HL-60 (cell line): ENCODE data around the gene DCTN1.

Source experiments
- DNase-seq, 2 experiments: peaks; one replicate each; pipeline ENCODE4 v3.0.0-alpha.2; 2010 to 2020; ENCODE audit warnings: low read depth in 1 of 2, low spot score in 1 of 2
- H3K27ac ChIP-seq: fragments of 250-450 bp; sonication (Bioruptor Pico); replicated peaks from 2 replicates; pipeline ENCODE4 v1.5.1; 2020; ENCODE audit warnings: mild to moderate bottlenecking, moderate library complexity
- H3K27me3 ChIP-seq: fragments of 250-450 bp; sonication (Bioruptor Pico); 2 replicates; pipeline ENCODE4 v1.5.1; 2021; ENCODE audit warnings: mild to moderate bottlenecking, moderate library complexity; ENCODE audit not compliant: insufficient read depth, poor library complexity, severe bottlenecking
- H3K4me3 ChIP-seq: replicated peaks from 2 replicates; pipeline ENCODE4 v1.5.1; 2011; ENCODE audit warnings: mild to moderate bottlenecking, control low read depth, low read length; ENCODE audit not compliant: insufficient read depth
- CTCF ChIP-seq: IDR thresholded peaks from one replicate; pipeline ENCODE4 v1.5.1; 2011; ENCODE audit warnings: low read length, control low read depth, inconsistent platforms; ENCODE audit not compliant: insufficient read depth
- GABPA ChIP-seq: IDR thresholded peaks from 2 replicates; pipeline ENCODE4 v1.6.1; 2012; ENCODE audit warnings: low read depth
- POLR2AphosphoS5 ChIP-seq: IDR thresholded peaks from 2 replicates; pipeline ENCODE4 v1.6.1; 2012; ENCODE audit warnings: low read depth
- REST ChIP-seq: IDR thresholded peaks from 2 replicates; pipeline ENCODE4 v1.6.1; 2012; ENCODE audit warnings: low read depth; ENCODE audit not compliant: insufficient replicate concordance
- SPI1 ChIP-seq: IDR thresholded peaks from 2 replicates; pipeline ENCODE4 v1.6.1; 2012; ENCODE audit warnings: low read depth, mild to moderate bottlenecking, borderline replicate concordance

Gene DCTN1

GRCh38 chr2:74369976-74370375 lies 10.1 kb downstream of the DCTN1 start:
- no peak overlapping the region for H3K4me3 ChIP-seq
- DNase-seq = no peak
- no peak overlapping the region for H3K27ac ChIP-seq
- TF ChIP-seq REST (no peak), POLR2AphosphoS5 (no peak), CTCF (no peak), GABPA (no peak), SPI1 (no peak)
- no peaks in the 10 kb centered on the region for H3K27me3 ChIP-seq

GRCh38 chr2:74368499-74368898 lies 11.6 kb downstream of the DCTN1 start:
- Histone ChIP-seq H3K27ac (no peak overlapping the region), H3K4me3 (no peak overlapping the region), H3K27me3 (no peaks in the 10 kb centered on the region)
- no peak for TF ChIP-seq CTCF
- DNase-seq = no peak

GRCh38 chr2:74367789-74368188 lies 12.3 kb downstream of the DCTN1 start:
- DNase-seq = no peak
- no peaks in the 10 kb centered on the region for H3K27me3 ChIP-seq
- TF ChIP-seq POLR2AphosphoS5 (no peak), CTCF (no peak), SPI1 (no peak), REST (no peak)

GRCh38 chr2:74366036-74366435 lies 14.1 kb downstream of the DCTN1 start:
- TF ChIP-seq POLR2AphosphoS5 (no peak), SPI1 (no peak), CTCF (no peak), GABPA (no peak), REST (no peak)
- Histone ChIP-seq H3K27ac (no peak overlapping the region), H3K27me3 (no peaks in the 10 kb centered on the region), H3K4me3 (no peak overlapping the region)
- DNase-seq = no peak

More at GRCh38 chr2:74367789-74368188, 12.3 kb downstream of the DCTN1 start:
- H3K4me3 ChIP-seq = no peak overlapping the region
- H3K27ac ChIP-seq = no peak overlapping the region
